Hypothalamus (tissue), 51 donors: ENCODE data around the gene ATP1A4.
"Not testable (repeated sequence)": the region's sequence is repeated elsewhere in the genome, so short reads cannot be mapped to it uniquely, and the experiment has no call there.

Source experiments
- DNase-seq, 51 donors: peaks; one replicate each; lab custom pipeline; 2025; lab: John Stamatoyannopoulos, UW

The ATP1A4 gene

DNA sequence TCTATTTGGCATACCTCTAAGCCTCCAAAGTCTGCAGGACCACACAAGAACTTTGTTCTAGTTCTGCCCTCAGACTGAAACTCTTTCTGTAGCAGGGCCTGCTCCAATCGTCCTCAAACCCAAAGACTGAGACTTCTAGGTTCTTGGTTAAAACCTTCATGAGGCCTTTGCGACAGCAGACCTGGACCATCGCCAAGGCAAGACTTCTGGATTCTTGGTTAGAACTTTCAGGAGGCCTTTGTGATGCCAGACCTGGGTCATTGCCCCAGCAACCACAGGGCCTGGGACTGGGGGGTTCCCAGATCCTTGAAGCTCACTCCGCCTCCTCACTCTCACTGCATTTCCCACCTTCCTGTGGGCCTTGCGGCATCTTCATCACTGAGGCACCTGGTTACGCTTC lies at the start of gene ATP1A4:
Gene ATP1A4 (plus strand): TSS at position 301 of the 400 bp plus-strand sequence. CDS start 438 bp downstream, outside the sequence.
- no peak for DNase-seq

DNA sequence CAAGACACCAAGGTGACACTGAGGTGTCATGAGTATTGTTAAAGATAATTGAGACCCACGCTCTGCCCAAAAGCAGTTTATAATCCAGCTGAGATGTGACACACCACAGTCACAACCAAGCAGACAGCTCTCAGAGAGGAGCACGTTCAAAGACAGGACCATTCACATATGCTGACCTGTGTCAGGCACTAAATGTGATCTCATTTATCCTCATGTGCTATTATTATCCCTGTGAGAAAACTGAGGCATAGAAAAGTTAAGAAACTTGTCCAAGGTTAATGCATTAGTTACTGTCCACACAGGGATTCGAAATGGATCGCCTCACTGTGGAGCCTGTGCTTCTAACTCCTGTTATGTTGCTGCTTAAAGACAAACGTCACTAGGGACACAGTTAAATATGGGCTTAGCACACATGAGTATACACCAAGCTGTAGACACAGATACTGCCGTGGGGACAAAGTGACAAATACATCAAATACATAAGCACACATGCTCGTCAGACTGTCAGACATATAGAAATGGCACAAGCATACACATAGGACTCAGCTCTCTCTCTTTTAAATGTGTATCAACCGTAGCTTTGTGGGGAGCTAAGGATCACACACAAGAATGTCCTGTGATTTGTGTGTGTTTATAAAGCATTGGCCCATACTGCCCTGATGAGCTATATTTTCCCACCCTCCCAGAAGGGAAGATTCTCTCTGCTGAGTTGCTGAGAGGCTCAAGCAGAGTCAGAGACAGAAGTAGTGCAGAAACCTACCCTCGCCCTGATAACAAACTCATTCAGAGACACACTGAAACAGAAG lies 49.5 kb upstream of the ATP1A4 start:
- peak in 1 of 51 donors; percentile 20 for DNase-seq

DNA sequence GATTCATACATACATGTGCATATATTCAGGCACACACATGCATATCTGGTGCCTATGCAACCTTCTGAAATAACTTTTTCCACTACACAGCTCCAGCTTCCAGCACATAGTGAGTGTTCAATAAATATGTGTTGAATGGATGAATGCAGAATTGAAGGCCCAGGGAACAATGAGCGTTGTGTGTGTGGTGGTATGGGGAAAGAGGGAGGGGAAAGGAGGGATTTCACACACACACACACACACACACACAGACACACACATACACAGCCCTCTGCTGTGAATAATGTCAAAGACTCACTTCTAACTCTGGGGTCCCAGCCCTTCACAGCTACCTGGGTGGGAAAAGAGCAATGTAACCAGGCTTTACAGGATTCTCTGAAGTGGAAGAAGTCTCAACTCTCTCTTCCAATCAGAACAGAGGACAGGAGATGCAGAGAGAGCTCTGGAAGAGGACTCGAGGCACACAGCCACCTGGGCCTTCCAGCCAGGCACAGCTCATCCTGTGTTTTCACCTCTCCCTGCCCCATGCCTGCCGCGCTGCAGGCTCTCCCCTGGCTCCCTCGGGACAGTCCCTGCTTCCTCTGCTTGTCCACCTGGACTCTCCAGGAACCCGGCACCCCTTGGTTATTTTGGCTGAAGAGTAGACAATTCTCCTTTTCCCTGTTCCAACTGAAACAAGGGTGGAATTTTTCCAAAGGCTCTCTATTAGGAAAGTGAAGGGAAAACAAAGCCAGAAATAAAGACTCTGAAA lies 47.6 kb upstream of the ATP1A4 start:
- peak in 8 of 51 donors; percentile 17 to 45 (median 33) for DNase-seq

DNA sequence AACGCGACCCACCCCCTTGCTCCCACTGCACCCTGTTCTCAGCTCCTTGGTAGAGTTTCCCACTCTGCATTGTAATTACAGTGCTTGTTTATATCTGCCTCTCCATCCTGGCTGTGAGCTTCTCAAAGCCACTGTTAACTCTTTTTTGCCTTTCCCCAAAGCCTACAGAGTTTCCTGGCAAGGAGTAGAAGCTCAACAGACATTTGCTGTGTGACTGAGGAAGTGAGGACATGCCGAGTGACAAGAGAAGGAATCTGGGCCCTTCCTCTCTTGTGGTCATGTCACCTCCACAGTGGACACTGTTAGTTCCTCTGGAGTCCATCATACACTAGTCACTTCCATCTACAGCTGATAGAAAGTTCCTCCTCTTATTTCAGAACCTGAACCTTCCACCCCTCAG lies 46.9 kb upstream of the ATP1A4 start:
- peak in 2 of 51 donors; percentile 19 to 25 for DNase-seq

DNA sequence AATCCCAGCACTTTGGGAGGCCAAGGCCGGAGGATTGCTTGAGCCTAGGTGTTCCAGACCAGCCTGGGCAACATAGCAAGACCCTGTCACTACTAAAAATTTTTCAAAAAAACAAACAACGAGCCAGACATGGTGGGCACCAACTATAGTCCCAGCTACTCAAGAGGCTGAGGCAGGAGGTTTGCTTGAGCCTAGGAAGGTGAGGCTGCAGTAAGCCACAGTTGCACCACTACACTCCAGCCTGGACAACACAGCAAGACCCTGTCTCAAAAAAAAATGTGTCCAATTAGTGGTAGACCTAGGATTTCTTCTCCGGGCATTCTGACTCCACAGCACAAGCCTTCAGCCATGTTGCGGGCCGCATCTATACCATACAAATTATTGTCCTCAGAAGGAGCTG lies 46.2 kb upstream of the ATP1A4 start:
- DNase-seq, result no peak

DNA sequence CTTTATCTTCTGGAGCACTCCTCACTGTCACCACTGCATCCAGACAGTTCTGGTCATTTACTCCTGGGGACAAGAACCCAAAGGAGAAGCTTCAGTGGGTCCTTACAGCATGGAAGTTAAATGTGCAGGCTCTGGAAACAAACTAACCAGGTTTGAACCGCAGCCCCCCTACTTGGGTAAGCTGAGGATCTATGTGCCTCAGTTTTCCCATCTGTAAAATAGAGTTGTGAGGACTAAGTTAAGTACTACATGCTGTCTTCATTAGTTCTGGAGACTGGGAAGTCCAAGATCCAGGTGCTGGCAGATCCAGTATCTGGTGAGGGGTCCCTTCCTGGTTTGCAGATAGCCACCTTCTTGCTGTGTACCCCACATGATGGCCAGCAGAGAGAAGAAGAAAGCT lies 43.9 kb upstream of the ATP1A4 start:
- DNase-seq, result no peak

DNA sequence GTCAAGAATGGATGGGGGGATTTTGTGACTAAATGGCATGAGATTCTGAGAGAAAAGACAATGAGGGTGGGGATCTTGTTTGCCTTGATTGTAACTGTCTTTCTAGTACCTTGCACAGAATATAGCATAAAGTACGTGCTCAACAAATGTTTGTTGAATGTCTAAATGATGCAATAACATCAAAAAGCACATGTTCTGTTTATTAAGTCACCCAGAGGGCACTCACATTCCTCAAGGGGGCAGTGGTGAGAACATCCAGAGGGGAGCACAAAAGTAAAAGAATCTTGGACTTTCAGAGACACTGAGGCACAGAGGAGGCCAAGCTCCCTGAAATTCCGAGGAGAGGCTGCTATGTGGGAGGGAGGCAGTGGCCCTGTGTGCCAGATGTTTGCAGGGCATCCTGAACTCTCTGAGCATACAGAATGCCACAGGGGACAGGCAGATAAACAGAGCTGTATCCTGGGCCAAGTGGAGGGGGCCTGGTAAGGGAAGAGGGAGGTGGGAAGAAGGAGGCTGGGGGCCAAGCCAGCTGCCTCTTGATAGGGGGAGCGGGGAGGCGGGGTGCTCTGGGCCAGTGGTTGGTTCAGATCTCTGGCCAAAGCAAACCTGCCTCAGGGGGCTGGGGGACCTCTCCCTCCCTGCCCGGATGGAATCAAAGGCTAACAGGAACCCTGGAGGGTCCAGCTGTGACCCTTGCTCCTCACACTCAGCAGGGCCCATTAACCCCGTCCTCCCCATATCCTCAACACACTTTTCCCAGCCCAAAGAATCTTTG lies 42.3 kb upstream of the ATP1A4 start:
- DNase-seq, result peak in 7 of 51 donors; percentile 14 to 41 (median 23)

DNA sequence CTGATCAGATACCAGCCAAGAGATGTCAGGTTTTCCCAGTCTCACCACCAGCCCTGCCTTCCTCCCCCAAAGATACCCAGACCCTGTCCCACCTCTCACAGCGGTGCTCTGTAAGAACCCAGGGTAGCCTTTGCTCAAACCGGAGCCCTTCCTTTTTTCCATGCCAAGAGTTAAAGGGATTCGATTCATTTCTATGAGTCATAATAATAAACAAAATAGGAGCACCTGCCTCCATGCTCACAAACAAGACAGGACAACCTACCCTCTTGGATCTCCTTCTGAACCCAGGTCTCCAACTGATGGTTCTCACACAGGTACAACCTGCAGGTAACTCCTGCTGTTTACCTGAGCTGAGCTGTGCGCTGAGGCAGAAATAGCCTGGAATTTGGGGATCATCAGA lies 41.7 kb upstream of the ATP1A4 start:
- no peak for DNase-seq

DNA sequence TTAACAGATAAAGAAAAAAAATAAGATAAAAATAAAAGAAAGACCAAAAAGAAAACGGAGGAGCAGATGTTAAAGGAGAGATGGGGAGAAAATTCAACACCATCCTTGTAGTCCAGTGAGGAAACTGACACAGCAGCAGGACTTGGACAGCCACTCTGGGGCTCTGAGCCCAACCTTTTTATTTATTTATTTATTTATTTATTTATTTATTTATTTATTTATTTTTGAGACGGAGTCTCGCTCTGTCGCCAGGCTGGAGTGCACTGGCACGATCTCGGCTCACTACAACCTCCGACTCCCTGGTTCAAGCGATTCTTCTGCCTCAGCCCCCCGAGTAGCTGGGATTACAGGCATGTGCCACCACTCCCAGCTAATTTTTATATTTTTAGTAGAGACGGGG lies 39.9 kb upstream of the ATP1A4 start:
- DNase-seq, result not testable (repeated sequence)

DNA sequence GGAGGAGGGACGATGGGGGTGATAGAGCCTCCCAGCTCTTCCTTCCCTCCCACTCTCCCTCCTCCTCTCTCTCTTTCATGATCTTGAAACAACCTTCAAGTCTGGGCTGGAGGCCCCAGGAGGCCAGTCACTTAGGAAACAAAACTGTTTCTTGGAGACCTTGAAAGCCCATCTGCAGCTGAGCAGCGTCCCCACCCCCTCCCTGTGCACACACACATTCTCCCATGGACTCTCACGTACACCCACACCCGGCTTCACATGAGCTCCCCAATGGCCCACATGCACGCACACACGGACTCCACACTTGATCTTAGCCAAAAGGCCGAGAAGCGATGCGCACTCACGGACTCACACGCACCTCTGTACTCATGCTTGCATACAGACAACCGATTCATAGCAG lies 39.0 kb upstream of the ATP1A4 start:
- DNase-seq, result peak in 8 of 51 donors; percentile 10 to 39 (median 28)

DNA sequence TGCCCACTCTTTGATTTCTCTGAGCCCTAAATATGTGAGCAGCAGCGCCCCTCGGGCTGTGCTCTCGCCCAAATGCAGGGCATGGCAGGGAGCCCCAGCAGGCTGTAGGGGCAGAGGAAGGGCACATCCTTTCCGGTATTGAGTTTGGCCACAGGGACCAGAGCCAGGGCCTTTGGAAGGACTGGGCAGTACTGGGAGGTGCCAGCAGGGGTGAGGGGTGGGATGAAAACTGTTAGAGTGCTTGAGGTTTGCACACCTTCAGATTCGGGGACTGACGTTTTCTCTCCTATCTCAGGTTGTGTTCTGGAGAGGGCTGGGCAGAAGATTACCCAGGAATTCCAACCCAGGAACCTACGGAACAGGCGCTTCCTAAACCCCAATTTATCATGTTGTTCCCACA lies 38.0 kb upstream of the ATP1A4 start:
- DNase-seq, result peak in 2 of 51 donors; percentile 14 to 41

DNA sequence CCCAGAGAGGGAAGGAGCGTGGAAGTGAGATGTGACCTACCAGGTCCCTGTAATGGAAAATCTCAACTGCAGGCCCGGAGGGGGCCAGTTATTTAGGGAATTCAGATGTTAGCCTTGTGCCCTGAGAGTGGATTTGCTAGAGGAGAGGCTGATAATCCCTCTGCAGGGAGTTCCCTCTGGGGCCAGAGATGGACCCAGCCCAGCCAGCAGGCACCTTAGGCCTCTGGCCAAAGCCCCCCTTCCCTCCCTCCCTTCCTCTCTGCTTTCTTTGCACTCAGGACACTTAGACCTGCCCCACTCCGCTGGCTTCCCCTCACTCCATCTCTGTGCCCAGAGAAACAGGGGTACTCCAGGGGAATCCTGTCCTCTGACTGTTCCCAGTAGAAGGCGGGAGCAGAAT lies 37.3 kb upstream of the ATP1A4 start:
- peak in 26 of 51 donors; percentile 17 to 74 (median 46) for DNase-seq

DNA sequence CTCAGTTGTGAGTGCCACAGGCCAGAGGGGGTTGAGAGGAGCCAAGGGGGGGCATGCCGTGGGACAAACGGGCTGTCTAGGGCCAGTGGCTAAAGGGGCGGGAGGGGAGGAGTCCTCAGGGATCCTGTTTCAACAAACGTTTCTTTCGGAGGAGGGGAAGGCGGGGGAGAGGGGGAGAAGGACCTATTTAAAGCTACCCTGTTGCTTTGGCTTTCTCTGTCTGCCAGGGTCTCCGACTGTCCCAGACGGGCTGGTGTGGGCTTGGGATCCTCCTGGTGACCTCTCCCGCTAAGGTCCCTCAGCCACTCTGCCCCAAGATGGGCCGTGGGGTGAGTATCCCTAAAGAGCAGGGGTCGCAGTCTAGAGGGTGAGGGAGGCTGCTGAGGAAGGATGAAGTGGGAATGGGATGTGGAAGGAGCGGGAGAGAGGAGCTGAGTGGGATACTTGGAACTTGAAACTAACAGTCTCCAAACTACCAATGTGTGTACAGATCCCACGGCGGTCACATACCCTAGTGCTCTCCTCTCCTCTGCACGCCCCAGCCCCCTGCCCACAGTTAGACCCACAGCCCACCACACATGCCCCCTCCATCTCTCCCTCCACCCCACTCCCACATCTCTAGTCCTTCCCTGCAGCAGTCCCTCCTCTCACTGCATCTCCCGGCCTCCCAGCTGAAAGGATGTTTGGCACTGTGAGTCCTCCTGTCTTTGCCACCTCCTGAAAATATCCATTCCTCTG lies 35.7 kb upstream of the ATP1A4 start, which contains the start of gene ATP1A2:
Gene ATP1A2 (plus strand): TSS at position 215 of the 738 bp plus-strand sequence. CDS start 103 bp downstream, at position 318.
- peak in 21 of 51 donors; percentile 14 to 76 (median 49) for DNase-seq

DNA sequence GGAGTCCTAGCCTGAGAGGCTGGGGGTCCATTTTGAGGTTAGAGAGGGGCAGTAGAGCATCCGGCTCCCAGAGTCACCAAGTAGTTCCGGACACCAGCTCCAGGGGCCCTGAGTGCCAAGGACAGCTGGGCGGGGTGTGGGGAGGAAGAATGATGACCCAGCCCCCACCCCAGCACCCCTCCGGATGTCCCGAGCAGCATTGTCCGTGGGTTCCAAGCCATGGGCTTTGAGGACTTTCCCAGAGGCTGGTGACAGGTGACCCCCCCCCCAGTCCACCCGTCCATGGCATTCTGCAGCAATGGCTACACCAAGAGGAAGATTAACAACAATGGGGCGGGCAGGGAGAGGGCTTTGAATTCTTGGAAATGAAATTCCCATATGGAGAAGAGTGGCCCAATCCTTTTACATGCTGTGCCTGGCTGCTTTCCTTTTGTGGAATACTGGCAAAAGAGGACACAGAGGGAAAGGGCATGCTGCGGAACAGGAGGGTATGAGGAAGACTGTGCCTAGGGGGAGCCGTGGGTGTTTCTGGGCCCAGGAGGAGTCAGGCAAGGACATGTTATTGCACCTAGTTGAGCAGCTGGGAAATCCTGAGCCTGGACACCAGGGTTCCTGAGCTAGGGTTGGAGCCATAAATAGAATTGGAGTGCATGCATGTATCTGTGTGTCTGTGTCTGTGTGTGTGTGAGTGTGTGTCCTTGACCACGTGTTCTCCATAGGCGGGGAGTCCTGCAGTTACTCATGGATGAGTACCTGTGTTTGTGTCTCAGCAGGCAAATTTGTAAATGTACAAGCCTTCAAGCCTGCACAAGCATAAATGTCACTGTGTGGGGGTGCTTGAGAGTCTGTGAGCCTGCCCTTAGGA lies 34.9 kb upstream of the ATP1A4 start:
- DNase-seq, result peak in 4 of 51 donors; percentile 23 to 57 (median 36)

DNA sequence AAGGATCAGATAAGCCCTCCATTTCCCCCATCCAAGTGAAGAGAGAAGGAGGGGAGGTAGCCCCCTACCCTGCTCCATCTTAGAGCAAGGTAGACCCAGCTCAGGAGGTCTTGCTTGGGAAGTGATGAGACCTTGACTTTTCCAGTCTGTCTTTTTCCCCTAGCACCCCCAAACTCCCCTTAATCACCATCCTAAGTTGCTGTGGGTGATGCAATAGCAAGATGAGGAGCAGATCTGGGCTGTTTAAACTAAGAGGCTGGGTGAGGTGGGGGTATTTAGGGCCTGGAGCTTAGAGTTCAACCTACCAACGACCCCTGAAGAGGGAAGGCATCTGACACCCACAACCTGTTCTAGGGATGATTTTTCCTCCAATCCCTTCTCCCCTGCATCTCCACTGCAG lies 34.1 kb upstream of the ATP1A4 start:
- DNase-seq, result no peak

DNA sequence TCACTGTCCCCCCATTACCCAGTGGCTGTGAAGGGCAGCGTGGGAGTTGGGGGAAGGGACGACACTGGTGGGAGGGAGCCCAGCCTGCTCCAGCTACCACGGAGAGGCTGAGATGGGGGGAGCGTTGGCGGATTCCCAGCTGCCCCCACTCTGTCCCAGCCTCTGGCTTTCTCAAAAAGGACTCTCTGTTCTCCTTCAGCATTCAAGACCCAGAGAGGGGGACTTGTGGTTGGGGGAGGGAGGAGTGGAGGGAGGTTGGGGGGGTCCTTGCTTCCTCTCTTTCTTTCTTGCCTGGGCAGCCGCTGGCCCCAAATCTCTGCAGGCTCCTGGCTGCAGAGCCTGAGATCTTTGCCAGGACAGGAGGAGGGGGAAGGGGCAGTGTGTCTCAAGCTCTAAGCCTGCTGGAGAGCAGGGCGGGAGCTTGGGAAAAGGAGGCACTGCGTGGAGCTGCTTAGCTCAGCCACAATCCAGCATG lies 33.7 kb upstream of the ATP1A4 start:
- DNase-seq, result peak in 46 of 51 donors; percentile 27 to 99 (median 80)

DNA sequence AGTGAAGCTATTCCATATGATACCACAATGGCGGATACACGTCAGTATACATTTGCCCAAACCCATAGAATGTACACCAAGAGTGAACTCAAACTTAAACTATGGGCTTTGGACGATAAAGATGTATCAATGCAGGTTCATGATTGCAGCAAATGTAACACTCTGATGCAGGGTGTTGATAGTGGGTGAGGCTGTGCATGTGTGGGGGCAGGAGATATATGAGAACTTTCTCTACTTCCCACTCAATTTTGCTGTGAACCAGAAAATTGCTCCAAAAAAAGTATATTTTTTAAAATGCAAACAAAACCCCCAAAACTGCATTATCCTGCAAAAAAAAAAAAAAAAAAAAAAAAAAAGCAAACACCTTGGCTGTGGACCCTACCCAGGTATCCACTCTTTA lies 32.5 kb upstream of the ATP1A4 start:
- no peak for DNase-seq

DNA sequence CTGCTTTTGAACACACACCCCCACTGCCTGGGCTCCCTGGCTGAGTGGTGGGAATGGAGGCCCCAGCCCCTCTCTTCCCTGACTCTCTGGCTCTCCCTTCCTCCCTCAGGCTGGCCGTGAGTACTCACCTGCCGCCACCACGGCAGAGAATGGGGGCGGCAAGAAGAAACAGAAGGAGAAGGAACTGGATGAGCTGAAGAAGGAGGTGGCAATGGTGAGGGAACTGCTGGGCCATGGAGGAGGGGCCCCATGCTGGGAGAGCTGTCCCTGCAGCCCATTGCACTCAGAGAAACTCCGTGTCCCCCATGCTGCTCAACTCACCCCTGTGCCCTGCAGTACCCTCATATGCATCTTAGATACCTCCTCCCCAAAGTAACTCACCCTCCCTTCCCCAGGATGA lies 30.6 kb upstream of the ATP1A4 start:
- no peak for DNase-seq

DNA sequence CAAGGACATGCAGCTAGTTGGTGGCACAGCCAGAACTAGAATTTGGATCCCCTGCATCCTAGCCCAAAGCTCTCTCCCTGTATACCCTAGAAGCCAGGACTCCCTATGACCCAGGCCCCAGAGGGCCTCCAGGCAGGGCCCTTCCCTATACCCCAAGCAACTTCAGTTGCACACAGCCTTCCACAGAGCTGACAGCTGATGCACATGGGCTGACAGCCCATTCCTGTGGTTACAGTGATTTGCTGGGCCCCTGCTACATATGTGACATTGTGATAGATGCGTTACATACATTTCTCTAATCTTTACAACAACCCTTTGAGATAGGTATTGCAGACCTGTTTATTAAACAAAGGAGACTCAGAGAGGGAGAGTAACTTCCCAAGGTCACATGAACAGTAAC lies 30.0 kb upstream of the ATP1A4 start:
- no peak for DNase-seq
